Hematopoietic multipotent progenitor cell treated with erythropoietin and hydrocortisone succinate and interleukin-3 and kit ligand, for 4 days (in vitro differentiated cells): ENCODE measurements around the gene IPMK.

ENCODE experiments used
- DNase-seq: peaks from one replicate; pipeline ENCODE4 v3.0.0-alpha.2; 2015

IPMK gene

DNA sequence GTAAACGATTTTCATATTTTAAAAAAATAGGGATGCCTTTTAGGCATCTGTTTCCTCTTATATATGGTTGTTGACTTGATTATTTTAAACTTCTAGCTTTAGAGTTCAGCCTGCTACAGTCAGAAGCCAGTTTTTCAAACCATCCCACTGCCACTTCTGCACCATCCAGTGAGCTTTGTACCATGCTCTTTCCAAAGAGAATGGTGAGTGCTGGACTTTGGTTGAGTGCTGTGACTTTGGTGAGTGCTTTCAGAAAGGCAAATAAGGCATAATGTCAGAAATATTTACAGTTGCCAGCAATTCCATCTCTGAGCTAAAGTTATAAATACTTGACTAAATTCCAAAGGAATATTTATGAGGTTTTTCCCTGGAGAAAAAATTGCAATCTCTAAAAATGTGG lies 117.4 kb downstream of the IPMK start:
- DNase-seq = no peak

DNA sequence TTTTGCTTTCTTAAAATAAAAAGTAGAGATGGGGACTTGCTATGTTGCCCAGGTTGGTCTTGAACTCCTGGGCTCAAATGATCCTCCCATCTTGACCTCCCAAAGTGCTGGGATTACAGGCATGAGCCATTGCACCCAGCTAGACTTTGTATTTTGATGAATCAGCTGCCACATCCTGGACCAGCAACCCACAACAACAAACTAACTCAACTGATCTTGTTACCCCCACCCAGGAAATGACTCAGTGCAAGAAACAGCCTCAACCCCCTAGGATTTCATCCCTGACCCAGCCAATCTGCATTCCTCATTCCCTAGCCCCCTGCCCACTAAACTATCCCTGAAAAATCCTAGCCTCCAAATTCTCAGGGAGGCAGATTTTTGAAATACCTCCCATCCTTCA lies 123.8 kb downstream of the IPMK start:
- no peak for DNase-seq
